Type B pancreatic cell (in vitro differentiated cells): Measurements from ENCODE around the gene LUZP2. TPM values are rescaled to one million over a fixed set of nuclear protein-coding genes. Genes with fewer than 3 reads are reported as not detected.

Source experiments
- DNase-seq: peaks from one replicate; pipeline ENCODE4 v3.0.0; 2021; ENCODE audit warnings: mixed read lengths; ENCODE audit not compliant: unreplicated experiment; ENCODE audit errors: extremely low spot score
- H3K27ac Mint-ChIP-seq: 2 replicates; pipeline ENCODE4 v1.8.0; 2021; ENCODE audit warnings: mild to moderate bottlenecking, mixed read lengths
- H3K27me3 Mint-ChIP-seq: 2 replicates; pipeline ENCODE4 v1.8.0; 2021; ENCODE audit warnings: mixed read lengths
- H3K36me3 Mint-ChIP-seq: 2 replicates; pipeline ENCODE4 v1.8.0; 2021; ENCODE audit warnings: mixed read lengths
- H3K4me1 Mint-ChIP-seq: one replicate; pipeline ENCODE4 v1.8.0; 2021; ENCODE audit warnings: mixed read lengths; ENCODE audit not compliant: unreplicated experiment
- H3K4me3 Mint-ChIP-seq: 2 replicates; pipeline ENCODE4 v1.8.0; 2021; ENCODE audit warnings: mild to moderate bottlenecking, mixed read lengths
- H3K9me3 Mint-ChIP-seq: 2 replicates; pipeline ENCODE4 v1.8.0; 2021; ENCODE audit warnings: mixed read lengths
- CTCF ChIP-seq: fragments of 200-600 bp; sonication (generic); conservative IDR thresholded peaks from 2 replicates; pipeline ENCODE4 v1.5.0; 2021; ENCODE audit warnings: antibody characterized with exemption, mild to moderate bottlenecking
- total RNA-seq: library from RNA; stranded (reverse); gene quantifications from 2 replicates; pipeline ENCODE4 v1.2.1, GENCODE V29; 2021; ENCODE audit warnings: low replicate concordance

LUZP2 gene
- total RNA-seq, 1 donor from 2014 or later, result 6.5 TPM

GRCh38 chr11:25094085-25094802 lies 597.4 kb downstream of the LUZP2 start:
- Mint-ChIP-seq H3K4me1 (no peaks in the 10 kb centered on the region), H3K9me3 (no peaks in the 10 kb centered on the region), H3K4me3 (no peak overlapping the region), H3K36me3 (no peaks in the 10 kb centered on the region), H3K27ac (no peak overlapping the region), H3K27me3 (no peaks in the 10 kb centered on the region)
- no peak for TF ChIP-seq CTCF
- no peak for DNase-seq

GRCh38 chr11:25119416-25119815 lies 622.6 kb downstream of the LUZP2 start:
- no peak for TF ChIP-seq CTCF
- Mint-ChIP-seq H3K4me3 (no peak overlapping the region), H3K4me1 (no peaks in the 10 kb centered on the region), H3K9me3 (no peaks in the 10 kb centered on the region), H3K27me3 (no peaks in the 10 kb centered on the region), H3K27ac (no peak overlapping the region), H3K36me3 (no peaks in the 10 kb centered on the region)
- no peak for DNase-seq
